Measurements from ENCODE around the gene POU3F1. TPM values are rescaled to one million over a fixed set of nuclear protein-coding genes. Genes with fewer than 3 reads are reported as not detected.
A peak's percentile ranks its signal among the peaks of the same experiment; 100 is the strongest.

POU3F1 gene
- total RNA-seq, 2 experiments from 2014 or later, result 0.13 TPM; not detected in 1

DNA sequence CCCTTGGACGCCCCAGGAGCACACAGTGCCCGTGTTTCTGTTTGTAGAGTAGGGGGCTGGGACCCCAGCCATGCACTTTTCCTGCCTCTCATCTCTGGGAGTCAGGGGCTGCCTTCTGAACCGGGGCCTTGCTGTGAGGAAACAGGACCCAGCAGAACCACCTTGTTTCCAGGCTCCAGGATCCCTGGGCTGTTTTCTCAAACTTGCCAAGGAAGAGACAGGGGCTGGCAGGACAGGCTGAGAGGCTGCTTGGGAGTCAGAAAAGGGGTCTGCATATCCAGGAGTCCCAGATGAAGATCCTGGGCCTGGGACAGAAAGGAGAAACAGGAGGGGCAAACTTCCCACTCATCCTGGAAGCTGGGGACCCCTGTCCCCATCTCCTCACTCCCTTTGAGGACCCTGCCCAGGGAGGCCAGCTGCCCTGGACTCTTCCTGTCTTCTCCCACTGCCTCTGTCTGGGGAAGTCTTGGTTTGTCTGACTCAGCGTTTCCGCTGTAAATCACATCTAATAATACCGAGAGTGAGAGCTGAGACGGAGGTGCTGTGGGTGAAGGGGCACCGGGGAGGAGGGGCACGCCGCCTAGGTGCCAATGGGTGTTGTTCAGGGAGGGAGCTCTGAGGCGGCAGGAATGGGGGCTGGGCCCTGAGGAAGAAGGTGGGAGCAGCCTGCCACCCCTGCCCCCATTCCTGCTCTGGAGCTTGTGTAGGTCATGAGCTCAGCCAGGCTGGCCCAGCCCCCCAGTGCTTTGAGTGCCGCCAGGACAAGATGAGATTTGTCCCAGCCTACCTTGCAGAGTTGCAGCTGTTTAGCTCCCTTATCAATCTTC, 16.7 kb downstream of the POU3F1 start:
- Histone ChIP-seq H3K4me2 (ENCODE audit: low read length) (peak overlapping the region; percentile 34; the same call in 1 of the 2 replicates), H3K79me2 (ENCODE audit: insufficient read depth, low read depth, low read length) (no peaks in the 10 kb centered on the region), H2AFZ (ENCODE audit: low read length) (no peak overlapping the region), H3K9me2 (ENCODE audit: insufficient read depth, low read length) (no peaks in the 10 kb centered on the region), H4K20me1 (ENCODE audit: insufficient read depth, low read length) (no peaks in the 10 kb centered on the region), H3K27ac (ENCODE audit: low read depth, low read length, poor library complexity, severe bottlenecking) (no peak overlapping the region), H3K9me3 (ENCODE audit: low read length) (no peaks in the 10 kb centered on the region), H3K4me3 (ENCODE audit: low read depth, low read length, poor library complexity, severe bottlenecking) (no peak overlapping the region), H3K36me3 (ENCODE audit: insufficient read depth, low read length) (peaks cover 15% of the 10 kb centered on the region), H3K4me1 (ENCODE audit: insufficient read depth, low read length, poor library complexity, severe bottlenecking) (peaks cover 14% of the 10 kb centered on the region)
- no TSS peak for BruUV-seq (replicated peaks)
- ChIA-PET CTCF (ENCODE audit: unreplicated experiment) (no interaction called here), POLR2A (no interaction called here)
- TF ChIP-seq, protein P1, sequence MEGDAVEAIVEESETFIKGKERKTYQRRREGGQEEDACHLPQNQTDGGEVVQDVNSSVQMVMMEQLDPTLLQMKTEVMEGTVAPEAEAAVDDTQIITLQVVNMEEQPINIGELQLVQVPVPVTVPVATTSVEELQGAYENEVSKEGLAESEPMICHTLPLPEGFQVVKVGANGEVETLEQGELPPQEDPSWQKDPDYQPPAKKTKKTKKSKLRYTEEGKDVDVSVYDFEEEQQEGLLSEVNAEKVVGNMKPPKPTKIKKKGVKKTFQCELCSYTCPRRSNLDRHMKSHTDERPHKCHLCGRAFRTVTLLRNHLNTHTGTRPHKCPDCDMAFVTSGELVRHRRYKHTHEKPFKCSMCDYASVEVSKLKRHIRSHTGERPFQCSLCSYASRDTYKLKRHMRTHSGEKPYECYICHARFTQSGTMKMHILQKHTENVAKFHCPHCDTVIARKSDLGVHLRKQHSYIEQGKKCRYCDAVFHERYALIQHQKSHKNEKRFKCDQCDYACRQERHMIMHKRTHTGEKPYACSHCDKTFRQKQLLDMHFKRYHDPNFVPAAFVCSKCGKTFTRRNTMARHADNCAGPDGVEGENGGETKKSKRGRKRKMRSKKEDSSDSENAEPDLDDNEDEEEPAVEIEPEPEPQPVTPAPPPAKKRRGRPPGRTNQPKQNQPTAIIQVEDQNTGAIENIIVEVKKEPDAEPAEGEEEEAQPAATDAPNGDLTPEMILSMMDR (conservative IDR thresholded peaks at IDR 0.05; ENCODE audit: low read length), result no peak
- TF ChIP-seq EZH2phosphoT487 (IDR thresholded peaks at IDR 0.05; ENCODE audit: borderline replicate concordance, low read depth, low read length), result no peak
- intact Hi-C loops (cut with micrococcal nuclease; ENCODE audit: unreplicated experiment), result loop anchor here (10.0 kb wide), 1 partner anchor 805 kb away; no protein-coding TSS in a partner anchor
- DNase-seq (ENCODE audit: low spot score), result peak; percentile 25

DNA sequence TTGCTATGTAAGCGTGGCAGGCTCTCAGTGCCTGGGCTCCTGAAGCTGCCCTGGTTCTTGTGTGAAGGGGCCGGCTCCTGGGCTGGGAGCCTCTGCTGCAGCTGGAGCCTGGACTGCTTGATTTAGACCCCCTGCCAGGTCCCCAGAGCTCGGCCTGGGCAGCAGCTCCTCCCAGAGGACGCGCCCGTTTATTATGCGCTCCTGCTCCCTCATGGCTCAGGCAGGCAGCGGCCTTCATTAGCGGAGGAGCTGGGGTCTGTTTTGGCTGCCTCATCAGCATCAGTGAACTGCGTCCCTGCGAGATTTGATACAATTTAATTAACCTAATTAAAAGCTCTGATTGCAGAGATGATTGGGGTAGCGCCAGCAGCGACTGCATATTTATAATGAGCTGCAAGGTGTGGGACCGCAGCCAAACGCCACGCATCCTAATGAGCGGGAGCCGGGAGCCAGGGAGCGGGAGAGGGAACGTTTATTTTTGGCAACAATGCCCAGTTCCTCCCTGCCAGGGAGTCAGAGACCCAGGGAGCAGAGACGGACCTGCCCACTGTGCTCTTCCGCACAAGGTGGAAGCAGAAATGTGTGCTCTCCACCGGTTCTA, 17.4 kb downstream of the POU3F1 start:
- H3K4me2 ChIP-seq (ENCODE audit: low read length), result no peak overlapping the region
- no peak overlapping the region for H2AFZ ChIP-seq (ENCODE audit: low read length)
- no TSS peak for BruUV-seq (replicated peaks)
- intact Hi-C loops (cut with micrococcal nuclease; ENCODE audit: unreplicated experiment), result no loop called here
- H3K4me3 ChIP-seq (ENCODE audit: low read depth, low read length, poor library complexity, severe bottlenecking), result no peak overlapping the region
- H4K20me1 ChIP-seq (ENCODE audit: insufficient read depth, low read length), result no peaks in the 10 kb centered on the region
- CTCF ChIA-PET (ENCODE audit: unreplicated experiment), result no interaction called here
- H3K9me2 ChIP-seq (ENCODE audit: insufficient read depth, low read length), result no peaks in the 10 kb centered on the region
- peaks cover 19% of the 10 kb centered on the region for H3K36me3 ChIP-seq (ENCODE audit: insufficient read depth, low read length)
- no peak for DNase-seq (ENCODE audit: low spot score)
- no peaks in the 10 kb centered on the region for H3K9me3 ChIP-seq (ENCODE audit: low read length)
- TF ChIP-seq EZH2phosphoT487 (IDR thresholded peaks at IDR 0.05; ENCODE audit: borderline replicate concordance, low read depth, low read length), result no peak
- TF ChIP-seq, protein P1 (conservative IDR thresholded peaks at IDR 0.05; ENCODE audit: low read length), result no peak
- POLR2A ChIA-PET, result no interaction called here
- no peaks in the 10 kb centered on the region for H3K79me2 ChIP-seq (ENCODE audit: insufficient read depth, low read depth, low read length)
- no peak overlapping the region for H3K27ac ChIP-seq (ENCODE audit: low read depth, low read length, poor library complexity, severe bottlenecking)
- peaks cover 14% of the 10 kb centered on the region for H3K4me1 ChIP-seq (ENCODE audit: insufficient read depth, low read length, poor library complexity, severe bottlenecking)

DNA sequence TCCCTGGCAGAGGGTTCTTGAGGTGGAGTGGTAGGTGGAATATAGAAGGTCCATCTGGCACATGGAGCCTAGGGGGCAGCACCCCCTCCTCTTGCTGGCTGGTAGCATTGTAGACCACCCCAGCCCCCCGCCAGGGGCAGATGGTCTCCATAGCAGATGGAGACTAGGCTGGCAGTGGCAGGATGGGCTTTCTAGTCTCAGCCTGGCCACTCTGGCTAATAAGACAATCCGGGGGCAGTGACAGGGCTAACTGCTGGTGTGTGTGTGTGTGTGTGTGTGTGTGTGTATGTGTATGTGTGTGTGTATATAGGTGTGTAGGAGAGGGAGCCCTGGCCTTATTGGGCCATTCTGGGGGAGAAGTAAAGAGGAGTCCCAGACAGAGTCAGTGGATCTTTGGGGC, 17.9 kb downstream of the POU3F1 start:
- Histone ChIP-seq H3K4me1 (ENCODE audit: insufficient read depth, low read length, poor library complexity, severe bottlenecking) (peaks cover 14% of the 10 kb centered on the region), H3K9me2 (ENCODE audit: insufficient read depth, low read length) (no peaks in the 10 kb centered on the region), H4K20me1 (ENCODE audit: insufficient read depth, low read length) (no peaks in the 10 kb centered on the region), H2AFZ (ENCODE audit: low read length) (no peak overlapping the region), H3K9me3 (ENCODE audit: low read length) (no peaks in the 10 kb centered on the region), H3K4me3 (ENCODE audit: low read depth, low read length, poor library complexity, severe bottlenecking) (no peak overlapping the region), H3K4me2 (ENCODE audit: low read length) (no peak overlapping the region), H3K27ac (ENCODE audit: low read depth, low read length, poor library complexity, severe bottlenecking) (no peak overlapping the region), H3K79me2 (ENCODE audit: insufficient read depth, low read depth, low read length) (no peaks in the 10 kb centered on the region), H3K36me3 (ENCODE audit: insufficient read depth, low read length) (peaks cover 24% of the 10 kb centered on the region)
- TF ChIP-seq, protein P1 (conservative IDR thresholded peaks at IDR 0.05; ENCODE audit: low read length), result 0 out of 2 replicates have a peak, but pooled peaks have one; percentile 43
- TF ChIP-seq EZH2phosphoT487 (IDR thresholded peaks at IDR 0.05; ENCODE audit: borderline replicate concordance, low read depth, low read length), result no peak
- no peak for DNase-seq (ENCODE audit: low spot score)
- BruUV-seq (replicated peaks), result no TSS peak
- ChIA-PET CTCF (ENCODE audit: unreplicated experiment) (no interaction called here), POLR2A (no interaction called here)
- intact Hi-C loops (cut with micrococcal nuclease; ENCODE audit: unreplicated experiment), result no loop called here
